Lung microvascular endothelial cell (primary cell): ENCODE data around the gene TBKBP1. TPM values are rescaled to one million over a fixed set of nuclear protein-coding genes. Genes with fewer than 3 reads are reported as not detected.

Source experiments
- total RNA-seq: library from RNA; depleted of rRNA; stranded (reverse); fragments of >200 nt; gene quantifications from 2 replicates; pipeline ENCODE4 v1.2.1, GENCODE V29; 2014

Gene TBKBP1
- total RNA-seq, 1 donor from 2014 or later, result 5.6 TPM

Other genes starting within 250 kb of the TBKBP1 start
- gene NPEPPS, start 163.1 kb upstream of the TBKBP1 start, total RNA-seq, result 55.4 and 70.0 TPM in 2 replicates
- gene KPNB1, start 44.2 kb upstream of the TBKBP1 start, total RNA-seq, result 167 and 179 TPM in 2 replicates
- gene TBX21, start 39.1 kb downstream of the TBKBP1 start, total RNA-seq, result not detected in 2 replicates
- 4.8 and 7.5 TPM in 2 replicates for gene OSBPL7, start 127.6 kb downstream of the TBKBP1 start, total RNA-seq
- 16.3 and 18.3 TPM in 2 replicates for gene MRPL10, start 137.4 kb downstream of the TBKBP1 start, total RNA-seq
- gene LRRC46, start 137.5 kb downstream of the TBKBP1 start, total RNA-seq, result not detected in 2 replicates
- 23.2 and 27.7 TPM in 2 replicates for gene SCRN2, start 147.1 kb downstream of the TBKBP1 start, total RNA-seq
- gene SP6, start 157.0 kb downstream of the TBKBP1 start, total RNA-seq, result 0.65 and 3.0 TPM in 2 replicates
- gene SP2, start 202.1 kb downstream of the TBKBP1 start, total RNA-seq, result 0.87 and 1.8 TPM in 2 replicates
- 15.7 and 24.4 TPM in 2 replicates for gene PNPO, start 247.4 kb downstream of the TBKBP1 start, total RNA-seq